GM03348 (cell line): Measurements from ENCODE around the gene ASB13.

Experiments
- DNase-seq: peaks from one replicate; pipeline ENCODE4 v3.0.0; 2012; ENCODE audit warnings: low spot score

Gene ASB13, protein sequence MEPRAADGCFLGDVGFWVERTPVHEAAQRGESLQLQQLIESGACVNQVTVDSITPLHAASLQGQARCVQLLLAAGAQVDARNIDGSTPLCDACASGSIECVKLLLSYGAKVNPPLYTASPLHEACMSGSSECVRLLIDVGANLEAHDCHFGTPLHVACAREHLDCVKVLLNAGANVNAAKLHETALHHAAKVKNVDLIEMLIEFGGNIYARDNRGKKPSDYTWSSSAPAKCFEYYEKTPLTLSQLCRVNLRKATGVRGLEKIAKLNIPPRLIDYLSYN

DNA sequence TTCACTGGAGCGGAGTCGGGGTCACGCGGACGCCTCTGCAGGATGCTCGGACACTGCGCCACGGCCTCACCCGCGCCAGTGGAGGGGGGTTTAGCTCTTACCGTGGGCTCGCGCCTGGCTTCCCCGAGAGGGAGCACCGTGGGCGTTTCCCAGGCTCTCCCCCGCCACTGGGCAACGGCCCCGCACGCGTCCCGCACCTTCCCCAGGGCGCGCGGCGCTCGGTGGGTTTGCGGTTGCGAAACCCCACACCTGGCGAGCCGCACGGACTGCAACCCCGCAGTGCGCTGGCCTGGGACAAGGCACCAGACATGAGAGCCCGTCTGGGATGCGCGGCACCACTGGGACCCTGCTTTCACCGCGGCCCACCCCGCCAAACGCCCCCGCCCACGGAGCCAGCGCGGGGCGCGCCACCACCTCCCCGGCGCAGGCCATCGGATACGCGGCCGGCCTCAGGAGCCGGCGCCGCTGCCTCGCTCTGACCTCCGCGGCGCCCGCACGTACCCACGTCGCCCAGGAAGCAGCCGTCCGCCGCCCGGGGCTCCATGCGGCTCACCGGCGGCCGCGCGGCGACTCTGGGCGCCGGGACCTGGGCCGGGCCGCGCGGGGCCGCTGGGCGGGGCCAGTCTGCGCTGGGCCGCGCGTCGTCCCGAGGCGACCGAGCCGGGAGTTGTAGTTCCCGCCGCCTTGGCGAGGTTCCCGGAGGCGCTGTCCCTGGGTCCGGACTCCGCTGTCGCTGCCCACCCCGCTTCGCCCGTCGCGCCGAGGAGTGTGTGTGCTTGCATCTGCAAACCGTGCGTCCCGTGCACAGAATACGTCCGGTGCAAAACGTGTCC lies at the start of gene ASB13:
Gene ASB13 (minus strand): TSS at position 588 of the 833 bp plus-strand sequence. CDS start 44 bp downstream, at position 544.
- DNase-seq, result peak; percentile 91

DNA sequence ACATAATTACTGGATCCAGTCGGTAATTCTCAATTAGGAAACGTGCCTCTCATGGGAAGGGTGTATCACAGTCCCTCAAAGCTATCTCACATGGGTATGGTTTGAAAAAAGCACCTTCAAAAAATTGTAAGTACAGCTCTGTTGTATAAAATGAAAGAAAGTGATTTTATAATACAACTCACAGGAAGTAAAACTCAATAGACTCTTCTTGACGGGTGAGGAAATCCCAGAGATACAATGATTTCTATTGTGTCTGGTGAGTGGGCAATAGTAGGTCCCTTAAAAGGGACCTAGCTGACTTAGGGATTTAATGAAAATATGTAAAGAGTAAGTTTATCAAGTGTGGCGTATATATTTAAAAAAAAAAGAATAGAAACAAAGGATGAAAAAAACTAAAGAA lies 45.2 kb upstream of the ASB13 start:
- no peak for DNase-seq

DNA sequence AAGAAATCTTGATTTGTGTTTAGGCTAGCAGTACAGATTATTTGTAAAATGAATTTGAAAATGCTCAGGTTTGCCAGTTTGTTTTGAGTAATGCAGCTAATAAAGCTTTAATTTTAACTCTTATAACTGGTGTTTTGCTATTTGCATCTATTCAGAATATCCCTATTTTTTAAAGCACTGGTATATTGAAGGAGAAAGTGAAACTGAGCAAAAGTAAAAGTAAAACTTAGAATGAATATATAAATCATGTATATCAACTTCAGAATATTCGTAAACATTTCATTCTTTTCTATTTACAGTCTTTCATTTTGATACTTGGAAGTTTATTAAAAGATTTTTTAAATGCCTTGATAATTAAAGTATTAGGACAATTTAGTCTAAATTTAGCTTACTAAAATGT lies 44.5 kb upstream of the ASB13 start:
- DNase-seq, result no peak

DNA sequence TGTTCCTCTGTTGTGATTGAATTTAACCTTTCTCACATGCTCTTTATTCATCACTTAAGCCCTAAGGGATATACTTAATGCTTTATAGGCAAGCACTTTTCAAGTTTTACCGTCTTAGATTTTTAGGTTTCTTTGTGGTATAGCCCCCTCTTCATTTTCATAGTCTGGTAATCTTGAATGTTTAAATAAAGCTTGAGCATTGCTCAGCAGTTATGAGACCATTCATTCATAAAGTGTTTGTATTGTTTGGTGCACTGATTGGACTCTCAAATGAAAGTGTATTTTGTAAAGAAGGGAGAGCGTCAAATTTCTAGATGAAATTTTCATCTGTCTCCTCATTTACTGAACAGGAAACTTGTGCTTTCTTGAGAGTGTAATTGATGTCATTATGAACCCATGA lies 43.5 kb upstream of the ASB13 start:
- DNase-seq, result no peak

DNA sequence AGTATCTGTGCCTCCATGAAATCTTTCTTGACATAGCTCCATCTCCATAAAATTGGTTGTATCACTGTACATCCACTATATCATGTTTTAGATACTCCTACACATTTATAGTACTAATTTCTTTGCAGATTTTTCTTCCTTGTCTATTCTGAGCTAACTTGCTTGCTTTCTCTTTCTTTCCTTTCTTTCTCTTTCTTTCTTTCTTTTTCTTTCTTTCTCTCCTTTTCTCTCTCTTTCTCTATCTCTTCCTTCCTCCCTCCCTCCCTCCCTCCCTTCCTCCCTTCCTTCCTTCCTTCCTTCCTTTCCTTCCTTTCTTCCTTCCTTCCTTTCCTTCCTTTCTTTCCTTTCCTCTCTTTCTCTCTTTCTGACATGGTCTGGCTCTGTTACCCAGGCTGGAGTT lies 42.0 kb upstream of the ASB13 start:
- no peak for DNase-seq

DNA sequence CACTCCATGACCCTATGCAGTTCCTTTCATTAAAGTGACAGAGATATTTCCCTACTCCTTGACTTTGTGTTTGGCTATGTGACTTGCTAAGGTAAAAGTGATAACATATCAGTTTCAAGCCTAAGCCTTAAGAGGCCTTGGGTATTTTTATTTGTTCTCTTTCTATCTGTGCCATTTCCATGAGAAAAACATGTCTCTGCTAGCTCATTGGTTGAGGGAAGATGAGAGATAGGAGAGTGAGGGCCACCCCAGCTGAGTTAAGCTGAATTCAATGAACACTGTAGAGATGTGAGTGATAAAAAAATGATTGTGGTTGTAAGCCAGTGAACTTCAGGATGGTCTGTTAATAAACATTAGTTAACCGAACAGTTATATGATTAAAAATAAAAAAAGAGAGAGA lies 31.7 kb upstream of the ASB13 start:
- no peak for DNase-seq

DNA sequence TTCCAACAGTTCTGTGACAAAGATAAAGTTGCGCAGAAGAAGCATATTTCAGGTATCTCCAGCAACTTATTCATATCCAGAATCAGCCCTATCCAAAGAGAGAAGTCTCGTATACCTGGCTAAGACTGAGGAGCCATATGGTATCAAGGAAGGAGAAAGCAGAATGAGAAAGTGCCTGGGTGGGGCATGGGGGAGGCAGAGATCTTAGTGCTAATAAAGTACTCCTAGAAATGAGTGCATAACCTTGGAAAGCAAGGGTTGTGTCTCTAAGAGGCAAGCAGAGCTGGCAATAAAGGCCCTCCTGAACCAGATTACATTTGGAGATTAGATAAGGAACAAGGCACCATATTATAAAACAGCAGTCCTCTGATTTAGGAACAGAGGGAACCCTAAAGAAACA lies 30.9 kb upstream of the ASB13 start:
- no peak for DNase-seq

DNA sequence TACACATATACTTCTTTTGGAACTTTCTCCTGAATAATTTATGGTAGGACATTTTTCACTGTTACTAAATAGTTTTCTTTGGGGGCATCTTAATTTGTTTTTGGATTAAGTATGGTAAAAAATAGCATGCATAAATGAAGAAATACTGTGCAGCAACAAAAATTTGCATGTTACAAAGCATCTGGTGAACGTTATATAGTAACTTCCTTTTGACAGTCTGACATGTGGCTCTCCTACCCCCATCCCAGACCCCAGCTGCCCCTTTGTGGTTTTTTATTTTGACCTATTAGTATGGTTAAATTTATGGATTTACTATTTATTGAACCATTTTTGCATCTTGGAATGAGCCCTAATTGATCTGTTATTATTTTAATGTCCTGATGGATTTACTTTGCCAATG lies 28.2 kb upstream of the ASB13 start:
- no peak for DNase-seq

DNA sequence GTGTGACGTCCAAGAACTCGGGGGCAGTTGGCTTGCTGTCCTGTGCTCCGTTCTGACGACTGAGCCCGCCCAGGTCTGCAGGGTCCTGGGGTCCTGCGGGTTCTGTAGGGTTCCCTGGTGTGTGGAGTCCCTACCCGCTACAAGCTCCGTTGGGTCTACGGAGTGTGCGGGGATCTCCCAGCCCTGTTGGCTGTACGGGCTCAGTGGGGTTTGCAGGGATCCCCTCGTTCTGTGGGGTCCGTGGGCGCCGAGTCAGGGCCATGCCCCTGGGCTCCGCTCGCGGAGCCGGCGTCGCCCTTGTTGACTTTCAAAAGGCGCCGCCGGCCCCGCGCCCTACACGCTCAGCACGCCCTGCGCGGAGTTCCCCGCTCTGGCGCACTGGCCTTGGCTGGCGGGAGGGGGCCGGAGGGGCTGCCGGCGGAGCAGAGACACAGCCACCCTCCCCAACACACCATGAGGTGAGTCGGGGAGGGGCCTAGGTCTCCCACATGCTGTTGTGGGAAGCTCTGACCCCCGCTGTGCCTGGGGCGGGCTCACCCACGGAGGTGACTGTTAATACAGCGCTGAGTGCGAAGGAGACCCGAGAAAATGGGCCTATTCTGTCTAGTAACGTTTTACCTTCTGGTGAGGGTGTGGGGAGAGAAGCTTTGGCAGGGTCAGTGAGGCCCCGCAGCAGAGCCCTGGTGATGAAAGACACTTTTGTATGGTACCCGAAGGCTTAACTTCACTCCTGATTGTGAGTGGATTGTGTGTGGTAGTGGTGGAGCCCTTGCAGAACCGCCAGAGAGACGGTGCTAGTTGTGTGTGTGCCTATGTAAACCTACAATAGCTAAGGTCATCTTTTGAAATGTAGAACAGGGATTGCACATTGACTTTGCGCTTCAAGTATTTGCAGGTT lies 26.3 kb upstream of the ASB13 start:
- peak; percentile 30 for DNase-seq

DNA sequence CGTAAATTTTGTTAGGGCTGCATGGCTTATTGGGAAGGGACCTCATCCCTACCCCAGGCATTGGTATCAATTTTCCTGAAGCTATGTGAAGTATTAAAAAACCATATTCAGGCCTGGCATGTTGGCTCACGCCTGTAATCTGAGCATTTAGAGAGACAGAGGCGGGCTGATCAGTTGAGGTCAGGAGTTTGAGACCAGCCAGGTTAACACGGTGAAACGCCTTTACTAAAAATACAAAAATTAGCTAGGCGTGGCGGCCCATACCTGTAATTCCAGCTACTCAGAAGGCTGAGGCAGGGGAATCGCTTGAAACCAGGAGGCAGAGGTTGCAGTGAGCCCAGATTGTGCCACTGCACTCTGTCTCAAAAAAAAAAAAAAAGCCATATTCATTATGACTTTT lies 25.4 kb upstream of the ASB13 start:
- DNase-seq, result no peak

DNA sequence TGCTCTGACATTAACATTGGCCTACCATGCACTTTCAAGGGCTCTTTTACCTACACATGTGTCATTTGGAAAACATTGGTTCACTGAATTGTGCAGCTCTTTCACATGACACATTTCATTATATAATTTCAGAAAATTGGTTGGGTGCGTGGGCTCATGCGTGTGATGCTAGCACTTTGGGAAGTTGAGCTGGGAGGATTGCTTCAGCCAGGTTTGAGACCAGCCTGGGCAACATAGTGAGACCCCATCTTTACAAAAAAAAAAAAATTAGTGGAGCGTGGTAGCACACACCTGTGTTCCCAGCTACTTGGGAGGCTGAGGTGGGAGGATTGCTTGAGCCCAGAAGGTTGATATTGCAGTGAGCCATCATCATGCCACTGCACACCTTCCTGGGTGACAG lies 22.2 kb upstream of the ASB13 start:
- no peak for DNase-seq

DNA sequence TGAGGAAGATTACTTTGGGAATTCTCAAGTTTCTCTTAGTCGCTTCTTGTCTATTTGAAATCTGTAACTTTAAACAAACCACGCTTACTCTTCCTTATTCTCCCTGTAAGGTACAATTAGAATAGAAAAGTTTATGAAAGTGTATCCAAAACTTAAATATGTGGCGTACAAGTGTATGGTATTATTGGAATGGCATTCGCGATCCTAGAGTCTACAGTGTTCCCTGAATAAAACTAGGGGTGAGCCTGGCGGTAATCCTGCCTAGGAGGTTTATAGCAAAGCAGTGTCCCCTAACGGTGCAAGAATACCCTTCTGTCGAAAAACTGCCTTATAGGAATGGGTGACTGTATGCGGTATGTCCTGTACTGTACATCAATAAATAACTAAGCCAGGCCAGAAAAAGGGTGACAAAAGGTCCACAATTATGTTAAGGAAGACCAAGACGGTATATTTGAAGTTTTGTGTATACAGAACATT lies 19.4 kb upstream of the ASB13 start:
- DNase-seq, result peak; percentile 27

DNA sequence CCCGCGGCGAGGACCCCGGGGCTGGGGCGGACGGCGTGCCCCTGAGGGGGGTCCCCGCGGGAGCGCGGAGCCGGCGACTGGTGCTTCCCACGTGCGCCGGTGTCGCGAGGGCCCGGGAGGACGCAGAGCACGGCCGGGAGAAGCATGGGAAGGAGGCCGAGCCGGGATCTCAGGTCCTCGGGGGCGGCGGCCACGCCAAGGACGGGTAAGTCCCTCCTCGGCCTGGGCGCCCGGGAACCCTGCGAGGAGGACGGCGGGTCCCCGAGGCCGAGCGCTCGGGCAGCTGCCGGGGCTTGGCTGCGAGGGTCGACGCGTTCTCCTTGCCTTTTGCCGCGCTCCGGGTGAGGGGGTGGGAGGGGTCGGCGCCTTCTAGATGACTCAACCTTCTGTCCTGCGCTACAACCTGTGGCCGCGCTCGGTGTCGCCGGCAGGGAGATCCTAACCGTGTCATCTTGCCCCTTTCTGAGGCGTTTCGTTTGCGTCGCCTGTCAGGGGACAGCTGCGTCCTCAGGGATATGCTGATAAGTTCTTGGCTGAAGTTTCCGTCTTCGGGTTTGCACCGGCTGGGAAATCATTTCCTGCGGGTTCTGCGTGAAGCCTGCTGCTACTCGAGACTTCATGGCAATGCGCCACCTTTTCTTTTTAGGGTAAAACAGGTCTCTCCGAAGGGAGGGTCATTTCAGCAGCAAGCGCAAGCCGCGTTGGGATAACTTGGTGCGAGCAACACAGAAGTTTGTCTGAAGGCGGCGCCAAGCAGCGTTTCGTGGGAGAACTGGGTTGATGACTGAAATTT lies 18.8 kb upstream of the ASB13 start:
- peak; percentile 69 for DNase-seq

DNA sequence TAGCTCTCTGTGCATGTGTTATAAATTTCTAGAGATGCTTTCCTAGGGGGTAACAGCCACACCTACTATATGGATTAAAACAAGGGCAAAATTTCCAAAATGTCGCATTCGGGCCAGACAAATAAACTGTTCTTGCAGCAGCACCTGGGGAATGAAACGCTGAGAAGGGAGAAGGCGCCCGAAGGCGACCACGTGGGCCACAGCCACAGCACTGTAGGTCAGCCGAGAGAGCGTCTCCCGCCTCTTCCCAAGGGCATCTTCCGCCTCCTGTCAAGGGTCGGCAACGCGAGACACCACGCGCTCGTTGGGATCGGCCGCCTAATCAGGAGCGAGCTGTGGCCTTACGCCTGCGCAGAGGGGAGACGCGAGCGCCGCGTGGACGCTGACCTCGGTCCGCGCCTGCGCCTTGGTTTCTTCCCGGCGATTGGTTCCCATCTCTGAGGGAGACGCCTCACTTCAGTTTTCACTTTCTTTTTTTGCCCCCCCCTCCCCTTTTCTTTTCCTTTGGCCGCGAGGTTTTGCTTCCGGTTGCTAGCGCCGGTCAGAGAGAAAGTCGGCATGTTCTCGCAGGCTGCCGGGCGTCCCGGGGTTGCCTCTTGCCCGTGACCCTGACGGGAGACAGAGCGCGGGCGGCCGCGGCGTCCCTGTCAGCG lies 18.0 kb upstream of the ASB13 start, which contains the start of gene TASOR2:
Gene TASOR2 (plus strand): TSS at position 521 of the 653 bp plus-strand sequence. CDS start 35,805 bp downstream, outside the sequence.
- DNase-seq, result peak; percentile 99

DNA sequence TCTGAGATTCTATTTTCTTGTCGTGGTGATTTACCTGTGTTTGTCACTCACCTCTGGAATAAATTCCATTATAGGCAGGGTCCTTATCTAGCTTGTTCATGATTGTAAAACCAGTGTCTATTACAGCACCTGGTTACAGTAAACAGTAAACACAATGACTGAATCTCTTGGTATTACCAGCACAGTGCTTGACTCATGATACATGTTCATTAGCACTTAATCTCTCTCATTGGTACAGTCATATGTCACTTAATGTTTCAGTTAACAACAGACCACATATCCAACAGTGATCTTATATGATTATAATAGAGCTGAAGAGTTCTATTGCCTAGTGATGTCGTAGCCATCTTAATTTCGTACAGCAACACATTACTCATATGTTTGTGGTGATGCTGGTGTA lies 16.7 kb upstream of the ASB13 start:
- no peak for DNase-seq

DNA sequence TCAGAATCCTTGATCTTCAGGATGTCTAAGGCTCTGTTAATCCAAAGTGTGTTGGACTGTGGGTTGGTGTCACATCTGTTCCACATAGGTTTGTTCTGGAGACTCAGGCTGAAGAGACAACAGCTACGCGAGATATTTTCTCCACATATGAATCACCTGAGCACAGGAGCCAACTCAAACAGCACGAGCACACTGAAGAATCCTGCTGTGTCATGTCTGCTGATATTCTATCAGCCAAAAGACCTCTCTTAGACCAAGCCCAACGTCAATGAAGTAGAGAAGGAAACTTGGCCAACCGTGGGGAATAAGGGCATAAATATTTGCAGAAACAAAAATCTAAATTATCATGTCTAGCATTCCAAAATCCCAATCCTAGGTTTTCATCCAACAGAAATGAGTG lies 15.5 kb upstream of the ASB13 start:
- no peak for DNase-seq

DNA sequence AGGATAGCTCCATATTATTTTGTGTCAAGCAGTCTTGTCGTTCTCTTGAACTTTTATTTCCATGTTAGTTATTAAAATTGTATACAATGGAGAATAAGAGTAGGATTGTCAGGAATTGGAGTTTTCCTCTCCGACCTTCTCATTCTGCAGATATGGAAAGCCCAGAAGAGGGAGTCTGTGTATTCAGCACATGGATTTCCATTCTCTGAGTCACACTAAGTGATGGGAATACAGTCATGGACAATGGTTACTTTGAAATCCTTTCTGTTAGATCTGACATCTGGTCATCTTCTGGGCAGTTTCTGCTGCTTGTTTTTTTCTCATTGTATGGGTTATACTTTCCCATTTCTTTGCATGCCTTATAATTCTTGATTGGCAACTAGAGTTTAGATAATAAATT lies 13.2 kb upstream of the ASB13 start:
- DNase-seq, result peak; percentile 57

DNA sequence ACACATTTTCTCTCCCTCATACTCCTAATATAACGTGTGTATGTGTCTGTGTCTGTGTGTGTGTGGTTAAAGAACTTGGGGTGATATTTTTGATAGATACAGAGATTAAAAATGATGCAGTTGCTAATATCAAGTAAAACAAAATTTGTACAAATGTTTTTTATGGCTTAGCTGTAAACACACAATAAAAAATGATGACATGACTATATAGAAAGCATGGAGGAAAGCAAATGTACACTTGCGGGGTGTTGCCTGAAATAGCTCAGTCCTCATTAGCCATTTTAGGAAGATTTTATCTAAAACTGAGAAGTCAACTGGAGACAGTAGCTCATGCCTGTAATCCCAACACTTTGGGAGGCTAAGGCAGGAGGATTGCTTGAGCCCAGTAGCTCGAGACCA lies 12.6 kb upstream of the ASB13 start:
- no peak for DNase-seq

DNA sequence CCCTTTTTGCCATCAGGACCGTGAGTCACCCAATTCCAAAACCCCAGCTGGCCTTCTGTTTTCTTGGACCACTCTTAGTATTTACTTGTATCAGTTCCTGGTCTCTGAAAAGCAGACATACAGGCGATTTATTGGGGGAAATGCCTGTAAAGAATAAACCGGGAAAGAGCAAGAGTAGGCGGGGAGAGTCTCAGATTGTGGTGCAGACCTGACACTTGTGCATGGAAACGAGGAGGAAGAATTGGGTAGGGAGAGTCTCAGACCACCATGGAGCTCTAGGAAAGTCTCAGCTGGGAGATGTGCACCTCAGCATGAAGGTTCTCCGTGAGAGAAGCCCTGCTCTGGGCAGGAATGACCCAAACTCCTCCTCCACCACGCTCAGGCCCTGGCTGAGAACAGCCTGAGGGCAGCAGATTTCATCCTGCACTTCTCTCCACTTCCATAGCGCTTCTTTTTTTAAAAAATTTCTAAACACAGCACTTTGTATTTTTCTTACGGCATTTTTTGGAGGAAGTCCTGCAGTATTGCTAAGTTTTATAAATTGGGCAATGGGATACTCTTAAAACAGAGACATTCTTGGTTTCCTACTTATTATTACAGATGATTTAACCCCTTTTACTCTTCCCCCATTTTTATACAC lies 12.1 kb upstream of the ASB13 start:
- DNase-seq, result no peak

DNA sequence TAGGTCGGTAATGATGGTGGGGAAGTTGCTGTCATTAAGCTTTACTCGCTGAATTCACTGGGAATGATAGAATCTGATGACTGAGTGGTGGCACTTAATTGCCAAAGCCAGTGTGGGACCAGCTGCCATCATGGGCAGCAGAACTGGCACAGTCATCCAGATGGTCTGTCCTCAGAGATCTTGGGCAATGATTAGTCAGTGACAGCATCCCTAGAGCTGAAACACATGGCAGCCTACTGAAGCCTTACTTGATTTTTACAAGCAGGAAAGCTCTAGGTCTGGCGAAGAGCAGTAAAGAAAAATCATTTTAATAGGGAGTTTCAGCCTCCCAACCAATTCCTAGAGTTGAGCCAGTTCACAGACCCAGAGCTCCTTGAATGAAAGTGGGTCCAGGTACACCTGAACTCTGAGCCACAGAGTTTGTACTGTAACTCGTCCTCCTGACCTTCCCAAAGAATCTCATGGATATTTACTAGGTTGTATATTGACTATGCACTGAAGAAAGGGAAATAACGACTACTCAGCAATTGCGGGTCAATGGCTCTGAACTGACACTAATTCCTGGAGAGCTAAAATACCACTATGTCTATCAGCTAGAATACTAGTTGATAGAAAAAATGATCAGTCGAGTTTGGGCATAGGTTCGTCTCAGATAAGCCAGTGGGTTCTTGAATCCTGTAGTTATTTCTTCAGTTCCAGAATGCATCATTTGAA lies 4.4 kb upstream of the ASB13 start:
- DNase-seq, result no peak
